ENCODE measurements around the gene TTLL10.

The TTLL10 gene

DNA sequence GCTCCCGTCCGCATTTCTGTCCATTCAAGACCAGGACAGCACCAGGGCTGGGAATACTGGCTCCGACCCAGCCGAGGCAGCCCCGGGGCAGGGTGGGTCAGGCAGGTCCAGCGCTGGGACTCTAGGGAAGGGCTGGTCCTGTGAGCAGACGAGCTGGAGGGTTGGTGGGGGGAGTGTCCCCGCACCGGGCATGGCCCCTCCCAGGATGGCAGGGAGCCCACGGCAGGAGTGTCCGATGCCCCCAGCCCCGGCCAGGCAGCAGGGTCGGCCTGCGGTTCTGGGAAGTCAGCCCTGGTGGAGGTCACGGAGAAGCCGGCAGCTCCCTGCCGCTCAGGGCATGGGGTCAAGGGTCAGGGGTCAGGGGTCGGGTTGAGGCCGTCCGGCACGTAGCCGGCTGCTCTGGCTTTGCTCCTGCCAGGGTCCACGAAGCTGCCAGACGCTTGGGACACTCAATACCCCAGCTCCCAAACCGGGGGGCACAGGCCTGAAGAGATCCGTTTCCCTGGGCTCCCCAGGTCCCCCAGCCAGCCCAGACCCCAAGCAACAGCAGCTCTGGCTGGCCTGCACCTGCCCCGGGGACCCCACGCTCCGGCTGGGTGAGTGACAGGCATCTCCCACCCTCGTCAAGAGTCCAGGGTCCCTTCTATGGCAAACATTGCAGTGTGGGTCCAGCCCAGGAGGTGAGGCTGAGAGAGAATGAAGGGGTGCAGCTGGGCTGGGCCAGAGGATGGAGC, 66.1 kb downstream of the TTLL10 start:
- no peak for DNase-seq

- no peak for DNase-seq
These were observed 66.7 kb downstream of the TTLL10 start for GRCh38 chr1:1240348-1240732.

DNA sequence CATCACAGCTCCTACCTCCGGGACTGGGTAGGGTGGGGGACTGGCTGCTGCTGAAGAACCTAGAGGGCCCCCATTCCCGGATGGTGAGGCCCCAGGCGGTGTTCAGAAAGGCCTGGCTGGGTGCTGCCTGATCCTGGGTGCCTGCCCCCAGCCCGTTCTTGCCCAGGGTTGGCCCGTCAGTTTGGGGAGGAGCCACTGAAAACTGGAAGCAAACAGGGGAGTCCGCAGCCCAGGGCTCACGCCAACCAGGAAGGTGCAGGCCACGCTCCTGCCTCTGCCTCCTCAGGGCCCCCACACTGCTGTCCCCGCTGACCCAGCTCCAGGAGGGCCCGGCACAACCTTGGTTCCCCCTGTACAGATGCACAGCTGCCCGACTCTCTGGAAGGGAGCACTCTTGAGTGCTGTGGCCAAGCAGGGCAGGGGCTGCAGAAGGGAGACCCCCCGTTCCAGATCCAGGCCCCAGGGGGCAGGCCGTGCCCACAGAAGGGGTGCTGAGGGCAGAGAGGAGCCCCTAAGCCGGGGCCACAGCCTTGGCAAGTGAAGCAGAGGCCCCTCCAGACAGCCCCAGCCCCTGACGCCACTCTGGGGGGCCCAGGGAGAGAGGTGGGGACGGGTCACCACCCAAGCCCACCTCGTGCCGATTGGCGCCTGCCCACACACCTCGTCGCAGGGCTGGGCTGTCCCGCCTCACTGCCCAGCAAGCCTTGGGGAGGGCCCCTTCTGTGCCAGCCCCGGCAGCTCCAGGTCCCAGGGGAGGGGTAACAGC, 67.3 kb downstream of the TTLL10 start:
- DNase-seq = no peak

DNA sequence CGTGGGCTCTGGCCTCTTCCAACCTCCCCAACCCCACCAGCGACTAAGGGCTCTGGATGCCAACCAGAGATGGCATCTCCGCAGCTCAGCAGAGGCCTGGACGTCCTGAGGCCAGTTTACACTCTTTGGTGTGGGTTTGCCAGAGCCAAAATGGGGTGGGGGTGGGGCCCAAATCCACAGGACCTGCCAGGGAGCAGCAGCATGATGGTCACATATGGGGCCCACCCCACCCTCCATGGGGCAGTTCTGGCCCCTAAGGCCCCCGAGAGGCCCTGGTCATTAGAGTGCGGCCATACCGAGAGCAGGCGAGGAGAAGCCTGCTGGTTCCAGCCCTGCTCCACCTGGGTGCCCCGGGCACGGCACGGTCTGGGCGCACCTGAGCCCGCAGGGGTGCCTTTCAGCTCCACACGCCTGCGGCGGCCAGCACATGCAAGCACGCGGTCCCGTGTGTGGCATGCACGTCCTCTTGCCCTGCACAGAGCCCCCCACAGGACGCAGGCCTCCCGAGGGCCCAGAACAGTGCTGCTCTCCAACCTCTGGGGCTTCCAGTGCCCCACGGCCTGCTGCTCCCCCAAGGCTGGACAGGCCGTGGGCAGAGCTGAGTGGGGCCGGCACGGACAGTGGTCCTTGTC, 68.0 kb downstream of the TTLL10 start:
- no peak for DNase-seq

GRCh38 chr1:1242461-1243265, 69.0 kb downstream of the TTLL10 start:
- no peak for DNase-seq

DNA sequence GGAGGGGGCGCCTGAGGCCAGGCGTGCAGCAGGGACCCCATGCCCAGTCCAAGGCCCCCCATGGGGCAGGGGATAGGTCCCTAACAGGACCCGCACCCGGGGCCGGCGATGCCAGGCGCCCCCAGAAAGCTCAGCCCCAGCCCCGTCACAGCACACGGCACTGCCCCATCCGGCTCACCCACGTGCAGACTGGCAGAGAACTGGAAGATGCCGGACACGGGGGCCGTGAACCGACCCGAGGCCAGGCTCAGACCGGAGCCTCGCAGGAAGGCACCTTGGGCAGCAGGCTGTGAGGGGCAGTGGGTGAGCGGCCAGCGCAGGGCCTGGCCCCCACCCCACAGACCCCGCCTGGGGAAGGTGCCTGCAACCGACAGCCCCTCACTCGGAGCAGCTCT, 69.6 kb downstream of the TTLL10 start:
- no peak for DNase-seq

DNA sequence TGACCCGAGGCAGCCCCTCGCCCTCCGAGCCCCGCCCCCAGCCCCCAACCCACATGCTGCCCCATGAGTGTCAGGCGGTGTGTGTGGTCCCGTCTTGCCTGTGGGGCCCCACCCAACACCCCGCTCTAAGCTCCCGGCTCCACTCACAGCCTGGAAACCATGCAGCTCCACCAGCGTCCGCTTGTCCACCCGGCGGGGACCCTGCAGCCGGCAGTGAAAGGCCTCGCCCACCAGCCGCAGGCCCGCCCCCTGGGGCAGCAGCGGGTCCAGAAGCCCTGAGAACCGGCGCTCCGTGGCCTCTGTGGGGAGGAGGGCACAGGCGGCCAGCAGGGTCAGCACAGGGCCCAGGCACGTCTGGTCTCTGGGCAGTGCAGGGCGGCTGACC, 70.1 kb downstream of the TTLL10 start:
- no peak for DNase-seq

DNA sequence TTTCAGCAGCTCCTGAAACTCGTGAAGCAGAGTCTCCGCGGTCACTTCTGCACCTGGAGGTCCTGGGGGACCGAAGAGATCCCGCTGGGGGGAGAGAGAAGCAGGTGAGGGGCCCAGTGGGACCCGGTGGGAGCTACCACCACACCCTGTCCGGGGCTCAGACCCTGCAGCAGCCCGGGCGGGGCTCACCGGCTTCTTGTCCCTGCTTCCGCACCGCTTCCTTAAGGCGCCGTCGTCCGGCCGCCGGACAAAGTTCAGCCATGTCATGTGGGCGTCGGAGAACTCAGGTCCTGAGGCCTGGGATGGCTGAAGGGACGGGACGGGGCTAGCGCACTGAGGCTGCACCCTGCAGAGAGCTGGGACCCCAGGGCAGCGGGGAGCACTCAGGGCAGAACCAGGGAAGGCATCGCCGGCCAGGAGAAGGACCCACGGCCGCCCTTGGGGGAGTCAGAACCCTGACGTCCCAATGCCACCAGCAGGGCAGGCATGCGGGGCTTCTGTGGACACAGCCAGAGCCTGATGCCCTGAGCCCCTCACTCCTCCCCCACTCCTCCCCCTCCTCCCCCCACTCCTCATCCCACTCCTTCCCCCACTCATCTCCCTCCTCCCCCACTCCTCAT, 70.6 kb downstream of the TTLL10 start:
- no peak for DNase-seq

DNA sequence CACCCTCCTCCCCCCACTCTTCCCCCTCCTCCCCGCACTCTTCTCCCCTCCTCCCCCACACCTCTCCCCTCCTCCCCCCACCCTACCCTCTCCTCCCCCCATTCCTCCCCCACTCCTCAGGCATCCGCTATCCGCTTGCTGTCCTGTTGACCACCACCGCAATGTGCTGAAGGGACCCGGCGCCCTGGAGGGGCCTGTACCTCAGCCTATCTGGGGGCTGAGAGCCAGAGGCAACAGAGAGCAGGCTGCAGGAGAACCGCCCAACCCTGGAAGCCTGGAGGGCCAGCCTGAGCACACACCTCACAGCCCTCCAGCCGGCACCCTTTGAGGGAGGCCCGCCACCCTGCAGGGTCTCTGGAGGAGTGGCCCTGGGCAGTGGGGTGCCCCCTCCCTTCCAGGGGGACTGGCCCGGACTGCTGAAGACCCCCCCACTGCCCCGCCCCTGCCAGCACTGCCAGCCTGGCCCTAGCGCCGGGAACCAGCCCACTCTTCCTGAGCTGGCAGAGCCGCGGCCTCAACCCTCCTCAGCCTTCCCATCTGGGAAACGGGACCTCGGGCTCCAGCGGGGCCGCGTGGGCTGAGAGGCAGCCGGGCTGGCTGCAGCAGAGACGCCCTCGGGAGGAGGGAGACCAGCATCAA, 71.6 kb downstream of the TTLL10 start:
- no peak for DNase-seq

GRCh38 chr1:1245817-1246576, 72.3 kb downstream of the TTLL10 start:
- no peak for DNase-seq

GRCh38 chr1:1246577-1247340, 73.1 kb downstream of the TTLL10 start, which contains the start of gene C1QTNF12:
TSS of gene C1QTNF12 (minus strand) at chr1:1246722. CDS start at chr1:1246690, 32 bp downstream.
- no peak for DNase-seq

- DNase-seq = no peak
These were observed 73.7 kb downstream of the TTLL10 start for GRCh38 chr1:1247341-1247913.

All from activated CD4-positive, alpha-beta T cell treated with anti-CD3 and anti-CD28 coated beads, Interleukin-2, amount 50 U/mL, for 1 hour (primary cell).